Temporal lobe (tissue), 2 donors: Measurements from ENCODE around the gene SLC6A8. TPM values are rescaled to one million over a fixed set of nuclear protein-coding genes. Genes with fewer than 3 reads are reported as not detected.

Experiments
- small RNA-seq: library from RNA; depleted of rRNA; stranded (forward); fragments of <200 nt; gene quantifications from one replicate; pipeline ENCODE3, GENCODE V24; 2014; ENCODE audit warnings: low replicate concordance
- total RNA-seq: library from RNA; depleted of rRNA; stranded (reverse); fragments of >200 nt; gene quantifications from one replicate; pipeline ENCODE4 v1.2.3, GENCODE V29; 2014

Gene SLC6A8
- total RNA-seq, 1 donor from 2014 or later = 13.8 TPM

Small RNAs within 50 kb of the gene (small RNA-seq; reads per million reads assigned to genes)
- gene RN7SL687P = not detected

Other genes with a start within 250 kb of the SLC6A8 start
- gene TREX2, start 241.9 kb upstream of the SLC6A8 start, total RNA-seq = 0.25 TPM
- gene HAUS7, start 217.3 kb upstream of the SLC6A8 start, total RNA-seq = 6.9 TPM
- 4.4 TPM for gene BGN, start 192.9 kb upstream of the SLC6A8 start, total RNA-seq
- gene ATP2B3, start 170.3 kb upstream of the SLC6A8 start, total RNA-seq = 7.1 TPM
- gene CCNQ, start 88.8 kb upstream of the SLC6A8 start, total RNA-seq = 13.8 TPM
- gene DUSP9, start 40.7 kb upstream of the SLC6A8 start, total RNA-seq = 1.7 TPM
- gene PNCK, start 14.1 kb upstream of the SLC6A8 start, total RNA-seq = 27.3 TPM
- gene BCAP31, start 36.5 kb downstream of the SLC6A8 start, total RNA-seq = 44.3 TPM
- 3.4 TPM for gene ABCD1, start 36.9 kb downstream of the SLC6A8 start, total RNA-seq
- 2.2 TPM for gene PLXNB3, start 76.3 kb downstream of the SLC6A8 start, total RNA-seq
- 0.25 TPM for gene SRPK3, start 93.1 kb downstream of the SLC6A8 start, total RNA-seq
- gene IDH3G, start 106.4 kb downstream of the SLC6A8 start, total RNA-seq = 52.1 TPM
- 50.2 TPM for gene SSR4, start 106.7 kb downstream of the SLC6A8 start, total RNA-seq
- 141 TPM for gene PDZD4, start 142.6 kb downstream of the SLC6A8 start, total RNA-seq
- 132 TPM for gene L1CAM, start 198.2 kb downstream of the SLC6A8 start, total RNA-seq
- gene AVPR2, start 216.7 kb downstream of the SLC6A8 start, total RNA-seq = not detected
- gene ARHGAP4, start 238.3 kb downstream of the SLC6A8 start, total RNA-seq = 3.2 TPM
- 18.7 TPM for gene NAA10, start 247.1 kb downstream of the SLC6A8 start, total RNA-seq